Measurements from ENCODE around the gene DDR2.

DNA sequence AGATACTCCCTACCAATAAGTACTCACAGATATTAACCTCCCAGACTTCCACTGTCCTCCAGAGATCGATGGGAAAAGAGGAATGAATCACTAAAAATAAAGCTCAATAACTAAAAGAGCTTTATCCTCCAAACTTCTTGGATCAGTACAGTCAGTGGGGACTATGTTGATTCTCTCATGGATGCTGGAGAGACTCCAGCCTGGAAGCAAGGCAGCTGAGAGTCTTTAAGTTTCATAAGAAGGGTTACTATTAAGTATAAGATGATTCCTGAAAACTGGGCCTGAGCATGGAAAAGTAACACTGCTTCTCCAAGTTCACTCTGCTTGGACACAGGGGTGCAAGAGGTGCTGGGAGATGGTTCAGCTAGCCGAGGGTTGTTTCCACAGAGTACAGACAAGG lies 6.2 kb upstream of the DDR2 start:
- TF ChIP-seq, protein P1, sequence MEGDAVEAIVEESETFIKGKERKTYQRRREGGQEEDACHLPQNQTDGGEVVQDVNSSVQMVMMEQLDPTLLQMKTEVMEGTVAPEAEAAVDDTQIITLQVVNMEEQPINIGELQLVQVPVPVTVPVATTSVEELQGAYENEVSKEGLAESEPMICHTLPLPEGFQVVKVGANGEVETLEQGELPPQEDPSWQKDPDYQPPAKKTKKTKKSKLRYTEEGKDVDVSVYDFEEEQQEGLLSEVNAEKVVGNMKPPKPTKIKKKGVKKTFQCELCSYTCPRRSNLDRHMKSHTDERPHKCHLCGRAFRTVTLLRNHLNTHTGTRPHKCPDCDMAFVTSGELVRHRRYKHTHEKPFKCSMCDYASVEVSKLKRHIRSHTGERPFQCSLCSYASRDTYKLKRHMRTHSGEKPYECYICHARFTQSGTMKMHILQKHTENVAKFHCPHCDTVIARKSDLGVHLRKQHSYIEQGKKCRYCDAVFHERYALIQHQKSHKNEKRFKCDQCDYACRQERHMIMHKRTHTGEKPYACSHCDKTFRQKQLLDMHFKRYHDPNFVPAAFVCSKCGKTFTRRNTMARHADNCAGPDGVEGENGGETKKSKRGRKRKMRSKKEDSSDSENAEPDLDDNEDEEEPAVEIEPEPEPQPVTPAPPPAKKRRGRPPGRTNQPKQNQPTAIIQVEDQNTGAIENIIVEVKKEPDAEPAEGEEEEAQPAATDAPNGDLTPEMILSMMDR (IDR thresholded peaks at IDR 0.05; ENCODE audit: borderline replicate concordance, extremely low read depth, low read length, poor library complexity, severe bottlenecking) = no peak
- TF ChIP-seq EZH2 (IDR thresholded peaks at IDR 0.05; ENCODE audit: borderline replicate concordance, low read depth, low read length, severe bottlenecking) = no peak

All from DND-41 (cell line).